Ascending aorta (tissue), 2 donors: ENCODE measurements around the gene NUP98. TPM values are rescaled to one million over a fixed set of nuclear protein-coding genes. Genes with fewer than 3 reads are reported as not detected.
A peak's percentile ranks its signal among the peaks of the same experiment; 100 is the strongest.
"Not testable (repeated sequence)": the region's sequence is repeated elsewhere in the genome, so short reads cannot be mapped to it uniquely, and the experiment has no call there.

Experiments
- DNase-seq, 2 donors: peaks; one replicate each; pipeline ENCODE4 v3.0.0-alpha.2; 2019; ENCODE audit warnings: low spot score in 2 of 2
- H3K27ac ChIP-seq, 2 donors: fragments of 200-600 bp; sonication (generic); one replicate each; pipeline ENCODE4 v1.5.1; 2016 to 2017; ENCODE audit warnings: mild to moderate bottlenecking in 1 of 2
- H3K27me3 ChIP-seq: fragments of 200-600 bp; sonication (generic); one replicate; pipeline ENCODE4 v1.5.1; 2017
- H3K36me3 ChIP-seq, 2 donors: fragments of 200-600 bp; sonication (generic); one replicate each; pipeline ENCODE4 v1.5.1; 2016
- H3K4me1 ChIP-seq, 2 donors: fragments of 200-600 bp; sonication (generic); one replicate each; pipeline ENCODE4 v1.5.1; 2016 to 2017; ENCODE audit warnings: mild to moderate bottlenecking in 1 of 2
- H3K4me3 ChIP-seq, 2 donors: fragments of 200-600 bp; sonication (generic); one replicate each; pipeline ENCODE4 v1.5.1; 2016 to 2017; ENCODE audit warnings: mild to moderate bottlenecking in 1 of 2
- H3K9me3 ChIP-seq, 2 donors: fragments of 200-600 bp; sonication (generic); one replicate each; pipeline ENCODE4 v1.5.1; 2016
- CTCF ChIP-seq, 3 experiments: fragments of 200-600 bp in 2 of 3; fragments of 450-650 bp in 1 of 3; sonication (generic) in 2 of 3; IDR thresholded peaks; one replicate each; pipeline ENCODE4 v1.5.1; 2016 to 2019; ENCODE audit warnings: antibody characterized with exemption in 3 of 3, mild to moderate bottlenecking in 1 of 3, moderate library complexity in 1 of 3
- intact Hi-C: fragments of 100-400 bp; cut with DNase I; formaldehyde crosslinking; loops from one replicate; pipeline ENCODE4 v1.15.1; 2023
- total RNA-seq: library from RNA; depleted of rRNA; stranded (reverse); fragments of >200 nt; gene quantifications from one replicate; pipeline ENCODE4 v1.1.0, GENCODE V29; 2016

The NUP98 gene
- total RNA-seq, 1 donor from 2014 or later, result 36.3 TPM

DNA sequence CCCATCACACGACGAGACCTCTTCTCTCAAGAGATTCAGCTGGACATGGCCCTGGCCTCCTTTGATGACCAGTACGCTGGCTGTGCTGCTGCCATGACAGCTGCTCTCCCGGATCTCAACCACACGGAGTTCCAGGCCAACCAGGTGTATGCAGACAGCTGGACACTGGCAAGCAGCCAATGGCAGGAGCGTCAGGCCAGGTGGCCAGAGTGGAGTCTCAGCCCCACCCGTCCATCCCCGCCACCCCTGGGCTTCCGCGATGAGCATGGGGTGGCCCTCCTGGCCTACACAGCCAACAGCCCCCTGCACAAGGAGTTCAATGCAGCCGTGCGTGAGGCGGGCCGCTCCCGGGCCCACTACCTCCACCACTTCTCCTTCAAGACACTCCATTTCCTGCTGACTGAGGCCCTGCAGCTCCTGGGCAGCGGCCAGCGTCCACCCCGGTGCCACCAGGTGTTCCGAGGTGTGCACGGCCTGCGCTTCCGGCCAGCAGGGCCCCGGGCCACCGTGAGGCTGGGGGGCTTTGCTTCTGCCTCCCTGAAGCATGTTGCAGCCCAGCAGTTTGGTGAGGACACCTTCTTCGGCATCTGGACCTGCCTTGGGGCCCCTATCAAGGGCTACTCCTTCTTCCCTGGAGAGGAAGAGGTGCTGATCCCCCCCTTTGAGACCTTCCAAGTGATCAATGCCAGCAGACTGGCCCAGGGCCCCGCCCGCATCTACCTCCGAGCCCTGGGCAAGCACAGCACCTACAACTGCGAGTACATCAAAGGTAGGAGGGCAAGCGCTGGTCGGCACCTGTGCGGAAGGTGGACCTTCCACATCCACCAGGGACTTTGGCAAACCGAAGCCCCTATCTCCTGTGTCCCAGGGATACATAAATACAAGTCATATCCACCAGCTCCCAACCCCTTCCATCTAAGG lies 137.5 kb downstream of the NUP98 start:
- Histone ChIP-seq H3K27ac (no peak overlapping the region), H3K4me1 (no peaks in the 10 kb centered on the region), H3K27me3 (no peaks in the 10 kb centered on the region), H3K9me3 (no peaks in the 10 kb centered on the region), H3K36me3 (no peaks in the 10 kb centered on the region), H3K4me3 (no peak overlapping the region)
- TF ChIP-seq CTCF (IDR thresholded peaks at IDR 0.05), result no peak
- DNase-seq, result peak in 1 of 2 donors; percentile 44
- intact Hi-C loops, result no loop called here

GRCh38 chr11:3658252-3658651 lies 139.1 kb downstream of the NUP98 start:
- no peak for TF ChIP-seq CTCF (IDR thresholded peaks at IDR 0.05)
- DNase-seq, result no peak
- intact Hi-C loops, result no loop called here

GRCh38 chr11:3657331-3657730 lies 140.0 kb downstream of the NUP98 start:
- H3K4me3 ChIP-seq, H3K27ac ChIP-seq, DNase-seq, H3K4me1 ChIP-seq, H3K36me3 ChIP-seq, intact Hi-C loops, H3K27me3 ChIP-seq, H3K9me3 ChIP-seq: not testable (repeated sequence)

More at GRCh38 chr11:3658252-3658651, 139.1 kb downstream of the NUP98 start:
- H3K27me3 ChIP-seq, result no peaks in the 10 kb centered on the region
- H3K4me3 ChIP-seq, result no peak overlapping the region
- H3K36me3 ChIP-seq, result no peaks in the 10 kb centered on the region
- H3K4me1 ChIP-seq, result no peaks in the 10 kb centered on the region
- H3K27ac ChIP-seq, result no peak overlapping the region
- H3K9me3 ChIP-seq, result no peaks in the 10 kb centered on the region

DNA sequence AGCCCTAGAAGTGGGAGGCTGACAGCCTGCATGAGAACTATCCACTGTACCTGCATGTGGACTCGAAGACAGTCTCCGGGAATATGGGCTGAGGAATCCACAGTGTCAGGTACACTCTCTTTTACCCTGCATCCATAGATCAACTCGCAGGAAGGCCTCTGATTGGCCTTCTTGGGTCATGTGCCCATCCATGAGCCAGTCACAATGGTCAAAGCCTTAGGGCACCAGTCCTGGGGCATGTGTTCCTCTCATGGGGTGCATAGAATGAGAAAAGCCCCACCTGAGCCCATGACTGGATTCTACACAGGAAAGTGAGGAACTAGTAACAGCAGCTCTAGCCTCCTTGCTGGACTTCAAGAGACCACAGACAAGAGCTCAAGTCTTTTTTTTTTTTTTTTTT lies 141.8 kb downstream of the NUP98 start:
- H3K4me1 ChIP-seq, result no peaks in the 10 kb centered on the region
- H3K36me3 ChIP-seq, result no peaks in the 10 kb centered on the region
- H3K9me3 ChIP-seq, result no peaks in the 10 kb centered on the region
- no peaks in the 10 kb centered on the region for H3K27me3 ChIP-seq
- H3K27ac ChIP-seq, result no peak overlapping the region
- H3K4me3 ChIP-seq, result no peak overlapping the region
- intact Hi-C loops, result no loop called here
- TF ChIP-seq CTCF (IDR thresholded peaks at IDR 0.05), result no peak
- DNase-seq, result no peak

- H3K27me3 ChIP-seq, H3K4me3 ChIP-seq, intact Hi-C loops, H3K27ac ChIP-seq, H3K36me3 ChIP-seq, H3K4me1 ChIP-seq, H3K9me3 ChIP-seq, DNase-seq: not testable (repeated sequence)
These were observed 144.8 kb downstream of the NUP98 start for GRCh38 chr11:3652514-3652913.

- H3K4me3 ChIP-seq, H3K27ac ChIP-seq, H3K36me3 ChIP-seq, intact Hi-C loops, H3K4me1 ChIP-seq, H3K27me3 ChIP-seq, DNase-seq, H3K9me3 ChIP-seq: not testable (repeated sequence)
These were observed 148.0 kb downstream of the NUP98 start for GRCh38 chr11:3649374-3649773.

- H3K9me3 ChIP-seq, intact Hi-C loops, H3K36me3 ChIP-seq, H3K4me1 ChIP-seq, H3K27ac ChIP-seq, H3K27me3 ChIP-seq, H3K4me3 ChIP-seq, DNase-seq: not testable (repeated sequence)
These were observed 148.5 kb downstream of the NUP98 start for GRCh38 chr11:3648843-3649242.
